PC-9 (cell line): Measurements from ENCODE around the gene BLM. TPM values are rescaled to one million over a fixed set of nuclear protein-coding genes. Genes with fewer than 3 reads are reported as not detected.

ENCODE experiments used
- BruUV-seq: library from RNA; stranded (reverse); fragments of 400-500 nt; replicated peaks from 2 replicates; lab custom pipeline; 2021; lab: Mats Ljungman, UMichigan
- CTCF ChIA-PET: fragments of 300-600 bp; sonication (Branson Sonifier 250); formaldehyde crosslinking; loops from one replicate; lab custom pipeline; 2022; ENCODE audit warnings: antibody characterized with exemption; lab: Charles Lee
- POLR2A ChIA-PET: fragments of 300-600 bp; sonication (Branson Sonifier 250); formaldehyde crosslinking; loops from one replicate; lab custom pipeline; 2022; ENCODE audit warnings: antibody characterized with exemption; ENCODE audit not compliant: unreplicated experiment; lab: Charles Lee
- DNase-seq, 2 experiments: peaks; one replicate each; pipeline versions ENCODE4 v3.0.0 to v3.0.0-alpha.2; 2015 to 2022; ENCODE audit warnings: mixed read lengths in 1 of 2
- H2AFZ ChIP-seq: fragments of 200-600 bp; sonication (generic); 2 replicates; pipeline ENCODE4 v1.8.1; 2017; ENCODE audit warnings: antibody characterized with exemption
- H3F3A ChIP-seq: fragments of 200-600 bp; sonication (generic); 2 replicates; pipeline ENCODE4 v1.8.1; 2017; ENCODE audit warnings: antibody characterized with exemption, mild to moderate bottlenecking, low read depth; ENCODE audit not compliant: insufficient read depth
- H3K27ac ChIP-seq: fragments of 200-600 bp; sonication (generic); 2 replicates; pipeline ENCODE4 v1.6.1; 2016; ENCODE audit warnings: mixed run types
- H3K27me3 ChIP-seq: fragments of 200-600 bp; sonication (generic); 2 replicates; pipeline ENCODE4 v1.6.1; 2016; ENCODE audit warnings: low read depth, mixed run types; ENCODE audit not compliant: insufficient read depth
- H3K36me3 ChIP-seq: fragments of 200-600 bp; sonication (generic); 2 replicates; pipeline ENCODE4 v1.6.1; 2016; ENCODE audit warnings: low read depth, mixed run types
- H3K4me1 ChIP-seq: fragments of 200-600 bp; sonication (generic); replicated peaks from 2 replicates; pipeline ENCODE4 v1.6.1; 2016; ENCODE audit warnings: mixed run types; ENCODE audit not compliant: insufficient read depth
- H3K4me2 ChIP-seq: fragments of 200-600 bp; sonication (generic); 2 replicates; pipeline ENCODE4 v1.6.1; 2017; ENCODE audit warnings: mixed run types
- H3K4me3 ChIP-seq: fragments of 200-600 bp; sonication (generic); 2 replicates; pipeline ENCODE4 v1.6.1; 2016; ENCODE audit warnings: mixed run types
- H3K79me2 ChIP-seq: fragments of 200-600 bp; sonication (generic); 2 replicates; pipeline ENCODE4 v1.6.1; 2017; ENCODE audit warnings: low read depth, mixed run types
- H3K9me2 ChIP-seq: fragments of 200-600 bp; sonication (generic); 2 replicates; pipeline ENCODE4 v1.8.1; 2017; ENCODE audit warnings: mild to moderate bottlenecking; ENCODE audit not compliant: insufficient read depth
- H3K9me3 ChIP-seq: fragments of 200-600 bp; sonication (generic); 2 replicates; pipeline ENCODE4 v1.8.1; 2016; ENCODE audit warnings: low read depth; ENCODE audit not compliant: insufficient read depth
- H4K20me1 ChIP-seq: fragments of 200-600 bp; sonication (generic); 2 replicates; pipeline ENCODE4 v1.8.1; 2017; ENCODE audit not compliant: insufficient read depth
- CTCF ChIP-seq: fragments of 200-600 bp; sonication (generic); conservative IDR thresholded peaks from 2 replicates; pipeline ENCODE4 v1.6.1; 2017; ENCODE audit warnings: mixed run types, antibody characterized with exemption, mild to moderate bottlenecking, moderate library complexity
- EZH2 ChIP-seq: fragments of 200-600 bp; sonication (generic); IDR thresholded peaks from 2 replicates; pipeline ENCODE4 v1.8.0; 2017; ENCODE audit warnings: antibody characterized with exemption, low read depth
- intact Hi-C: fragments of 100-400 bp; cut with micrococcal nuclease; formaldehyde crosslinking; loops from one replicate; pipeline ENCODE4 v1.10.0; 2022; ENCODE audit not compliant: unreplicated experiment
- total RNA-seq: library from RNA; stranded (reverse); gene quantifications from 2 replicates; pipeline ENCODE4 v1.2.3, GENCODE V29; 2021

BLM gene
- total RNA-seq, 1 experiment from 2014 or later: 19.1 TPM

DNA sequence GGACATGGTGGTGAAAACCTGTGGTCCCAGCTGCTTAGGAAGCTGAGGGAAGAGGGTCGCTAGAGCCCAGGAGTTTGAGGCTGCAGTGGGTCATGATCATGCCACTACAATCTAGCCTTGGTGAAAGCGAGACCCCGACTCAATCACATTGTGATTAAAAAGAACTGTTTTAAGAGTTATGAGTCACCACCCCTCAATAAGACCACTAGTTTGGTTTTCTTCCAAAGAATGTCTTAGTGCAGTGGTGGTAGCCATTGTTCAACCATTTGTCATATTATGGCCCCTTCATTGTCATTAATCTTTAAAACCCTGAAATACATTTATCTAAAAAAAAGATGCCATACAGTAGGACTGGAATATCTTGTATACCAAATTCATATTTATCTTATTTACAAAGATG lies 48.8 kb downstream of the BLM start:
- ChIA-PET POLR2A (no interaction called here), CTCF (no interaction called here)
- TF ChIP-seq EZH2: no peak
- no peak for TF ChIP-seq CTCF
- no TSS peak for BruUV-seq
- Histone ChIP-seq H3K27ac (no peak overlapping the region), H3K36me3 (no peaks in the 10 kb centered on the region), H4K20me1 (no peaks in the 10 kb centered on the region), H3K4me2 (no peak overlapping the region), H3K9me3 (no peaks in the 10 kb centered on the region), H3K27me3 (no peaks in the 10 kb centered on the region), H3K4me1 (no peaks in the 10 kb centered on the region), H3K79me2 (no peaks in the 10 kb centered on the region), H2AFZ (no peak overlapping the region), H3F3A (no peaks in the 10 kb centered on the region; the same call in 1 of the 2 replicates), H3K4me3 (no peak overlapping the region), H3K9me2 (no peaks in the 10 kb centered on the region)
- DNase-seq: no peak
- intact Hi-C loops: no loop called here

GRCh38 chr15:90769375-90769774 lies 52.2 kb downstream of the BLM start:
- Histone ChIP-seq H3K4me1 (no peaks in the 10 kb centered on the region), H3F3A (no peaks in the 10 kb centered on the region; the same call in 1 of the 2 replicates), H3K27me3 (no peaks in the 10 kb centered on the region), H3K9me3 (no peaks in the 10 kb centered on the region), H4K20me1 (no peaks in the 10 kb centered on the region), H3K4me2 (no peak overlapping the region), H2AFZ (no peak overlapping the region), H3K9me2 (no peaks in the 10 kb centered on the region), H3K79me2 (no peaks in the 10 kb centered on the region), H3K4me3 (no peak overlapping the region), H3K36me3 (no peaks in the 10 kb centered on the region), H3K27ac (no peak overlapping the region)
- no peak for TF ChIP-seq CTCF
- TF ChIP-seq EZH2: no peak
- ChIA-PET CTCF (interaction anchor here (0.6 kb wide), 1 partner anchor 314 kb away, joined by 7 read pairs; no protein-coding TSS in a partner anchor), POLR2A (no interaction called here)
- intact Hi-C loops: no loop called here
- no peak for DNase-seq
- BruUV-seq: no TSS peak

GRCh38 chr15:90773485-90773884 lies 56.3 kb downstream of the BLM start:
- ChIA-PET POLR2A (no interaction called here), CTCF (no interaction called here)
- H3K9me3 ChIP-seq: no peaks in the 10 kb centered on the region
- TF ChIP-seq EZH2 (no peak), CTCF (no peak)
- H3K4me3 ChIP-seq: no peak overlapping the region
- no peaks in the 10 kb centered on the region for H3K9me2 ChIP-seq
- H3K27me3 ChIP-seq: no peaks in the 10 kb centered on the region
- no peaks in the 10 kb centered on the region for H3K79me2 ChIP-seq
- no peaks in the 10 kb centered on the region for H4K20me1 ChIP-seq
- no peak overlapping the region for H3K27ac ChIP-seq
- H3K4me2 ChIP-seq: no peak overlapping the region
- intact Hi-C loops: loop anchor here (5.0 kb wide), 1 partner anchor 126 kb away; no protein-coding TSS in a partner anchor
- peaks cover 6% of the 10 kb centered on the region; the same call in 1 of the 2 replicates for H3F3A ChIP-seq
- H3K36me3 ChIP-seq: no peaks in the 10 kb centered on the region
- H3K4me1 ChIP-seq: peaks cover 7% of the 10 kb centered on the region
- DNase-seq: no peak
- no TSS peak for BruUV-seq
- H2AFZ ChIP-seq: no peak overlapping the region
